Heart right ventricle (tissue), 16 donors: ENCODE results near the gene KRT25. TPM values are rescaled to one million over a fixed set of nuclear protein-coding genes. Genes with fewer than 3 reads are reported as not detected.
A peak's percentile ranks its signal among the peaks of the same experiment; 100 is the strongest.

ENCODE experiments used
- ATAC-seq, 8 donors: fragments of 200-7000 bp; cut with Tn5 transposase; one replicate each; pipeline ENCODE4 v1.9.1; 2020; ENCODE audit warnings: mild to moderate bottlenecking in 8 of 8, moderate library complexity in 8 of 8, moderate number of reproducible peaks in 1 of 8
- DNase-seq, 2 donors: peaks; one replicate each; pipeline ENCODE4 v3.0.0-alpha.2; 2020
- H3K27ac ChIP-seq, 10 donors: fragments of 200-600 bp; sonication (generic) in 2 of 10; one replicate each; pipeline versions ENCODE4 v1.5.0 to v1.8.0; 2020 to 2022; ENCODE audit warnings: mild to moderate bottlenecking in 3 of 10
- H3K27me3 ChIP-seq, 7 donors: fragments of 200-600 bp; one replicate each; pipeline ENCODE4 v1.8.0; 2021 to 2022; ENCODE audit warnings: mild to moderate bottlenecking in 2 of 7
- H3K36me3 ChIP-seq, 9 donors: fragments of 200-600 bp; sonication (generic) in 1 of 9; one replicate each; pipeline versions ENCODE4 v1.5.0 to v1.8.0; 2020 to 2022; ENCODE audit warnings: mild to moderate bottlenecking in 2 of 9
- H3K4me1 ChIP-seq, 9 donors: fragments of 200-600 bp; sonication (generic) in 1 of 9; one replicate each; pipeline versions ENCODE4 v1.5.0 to v1.8.0; 2020 to 2022; ENCODE audit warnings: mild to moderate bottlenecking in 4 of 9
- H3K4me3 ChIP-seq, 10 donors: fragments of 200-600 bp; sonication (generic) in 2 of 10; one replicate each; pipeline versions ENCODE4 v1.5.0 to v1.8.0; 2020 to 2022; ENCODE audit warnings: mild to moderate bottlenecking in 7 of 10, moderate library complexity in 2 of 10
- H3K9me3 ChIP-seq, 11 donors: fragments of 200-600 bp in 10 of 11; sonication (generic) in 2 of 11; one replicate each; pipeline versions ENCODE4 v1.5.0 to v1.8.0; 2013 to 2022; ENCODE audit warnings: mild to moderate bottlenecking in 2 of 11, control low read depth in 1 of 11, moderate library complexity in 1 of 11
- WGBS, 2 donors: extraction: QIAGEN DNeasy Blood & Tissue Kit; methylation state at CpG; one replicate each; pipeline ENCODE4 v1.1.7; 2013; ENCODE audit warnings: inconsistent platforms in 1 of 2; 5-methylcytosine and 5-hydroxymethylcytosine counted together
- intact Hi-C, 10 donors: fragments of 100-400 bp; cut with DNase I; formaldehyde crosslinking; loops; one replicate each; pipeline versions ENCODE4 v1.11.1 to v1.14.2; 2022
- polyA plus RNA-seq, 2 donors: library from polyadenylated mRNA; stranded (reverse); fragments of 200-250 nt; gene quantifications; one replicate each; pipeline ENCODE4 v1.2.3, GENCODE V29; 2013
- total RNA-seq, 10 donors: library from RNA; stranded (reverse); fragmentation: NEBNext Ultra II Directional in 3 of 10; extraction: Animal tissue kit (Norgen Biotek cat#: 25700) in 3 of 10; gene quantifications; one replicate each; pipeline versions ENCODE4 v1.2.1 to v1.2.4, GENCODE V29; 2021 to 2023
- TF ChIP-seq, protein P1 (sequence below), 9 donors: fragments of 200-600 bp; sonication (generic) in 2 of 9; IDR thresholded peaks; one replicate each; pipeline versions ENCODE4 v1.5.0 to v1.8.0; 2021 to 2022; ENCODE audit warnings: antibody characterized with exemption in 9 of 9, mild to moderate bottlenecking in 5 of 9, moderate library complexity in 1 of 9
- donor health status: Arrhythmogenic right ventricular cardiomyopathy.
- donor health status: ischemic (EF 13 %, LVEDD 7.1; RV severe dilation, severe dysfunction).
- donor health status: healthy with polysubstance abuse.
- donor health status: DM: no; HTN: yes; CAD: no.
- donor health status: DM: no; HTN: no; CAD: no.
- donor health status: ischemic (EF 25% LVEDD 6.9; RV normal size, moderate dysfunction).
- donor health status: ischemic (EF 25% LVEDD 5.7; RV mildly dilated, moderate dysfunction).
- donor health status: healthy.
- donor health status: DM: yes; HTN: yes; CAD: no.
- donor health status: Ischemic cardiomyopathy.
- donor health status: ischemic (EF 35%, LVEDD 5.7; RV mildly dilated, moderate dysfunction).
- donor health status: nonischemic (EF 11% LVEDD 7.7; RV severe dilation, severe dysfunction).
- donor health status: DM: yes; HTN: yes; CAD: no.
- donor health status: PGD.
- donor health status: ischemic (EF 29% LVEDD 5.4; RV normal size, mild dysfunction).
- donor health status: nonischemic (EF 23%, LVEDD 6.1; RV moderate dilation, normal function).

KRT25 gene
- total and polyA plus RNA-seq, 12 donors = not detected

DNA sequence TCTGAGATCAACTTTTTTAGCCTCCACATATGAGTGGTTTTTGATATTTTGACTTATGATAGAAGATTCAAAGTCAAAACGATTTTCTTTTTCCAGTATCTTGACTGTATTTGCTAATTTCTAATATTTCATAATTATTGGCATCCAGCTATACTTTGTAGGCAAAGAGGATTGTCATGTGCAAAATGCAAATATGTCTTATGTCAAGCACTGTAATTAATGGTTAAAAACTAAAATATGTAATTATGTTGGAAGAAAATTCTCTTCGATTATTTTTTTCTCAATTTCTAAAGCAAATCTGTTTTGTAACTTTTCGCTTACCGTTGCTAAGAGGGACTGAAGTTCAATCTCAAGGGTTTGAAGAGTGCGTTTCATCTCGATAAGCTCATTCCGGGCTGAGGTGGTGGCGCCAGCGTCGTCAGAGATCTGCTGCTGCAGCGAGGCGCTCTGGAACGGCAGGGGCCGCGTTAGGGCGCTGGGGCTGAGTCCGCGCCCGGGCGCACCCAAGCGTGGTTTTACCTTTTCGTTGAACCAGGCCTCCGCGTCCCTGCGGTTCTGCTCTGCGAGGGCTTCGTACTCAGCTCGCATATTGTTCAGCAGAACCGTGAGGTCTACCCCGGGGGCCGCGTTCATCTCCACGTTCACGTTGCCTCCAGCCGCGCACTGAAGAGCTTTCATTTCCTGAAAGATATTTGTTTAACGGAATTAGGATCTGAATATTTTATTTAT lies 24.2 kb upstream of the KRT25 start:
- whole genome bisulfite sequencing, 2 donors = 26 to 27% methylated on average over 37 of the region's 37 CpGs
- intact Hi-C loops = no loop called here
- DNase-seq (no peak), ATAC-seq (no peak)
- Histone ChIP-seq H3K36me3 (no peaks in the 10 kb centered on the region), H3K9me3 (no peaks in the 10 kb centered on the region), H3K4me3 (peak overlapping the region in 4 of 10 donors; percentile 13 to 18 (median 17)), H3K27ac (no peak overlapping the region), H3K27me3 (peaks cover 0 to 65% (median 32%) of the 10 kb centered on the region in 7 donors), H3K4me1 (no peaks in the 10 kb centered on the region)
- TF ChIP-seq, protein P1, sequence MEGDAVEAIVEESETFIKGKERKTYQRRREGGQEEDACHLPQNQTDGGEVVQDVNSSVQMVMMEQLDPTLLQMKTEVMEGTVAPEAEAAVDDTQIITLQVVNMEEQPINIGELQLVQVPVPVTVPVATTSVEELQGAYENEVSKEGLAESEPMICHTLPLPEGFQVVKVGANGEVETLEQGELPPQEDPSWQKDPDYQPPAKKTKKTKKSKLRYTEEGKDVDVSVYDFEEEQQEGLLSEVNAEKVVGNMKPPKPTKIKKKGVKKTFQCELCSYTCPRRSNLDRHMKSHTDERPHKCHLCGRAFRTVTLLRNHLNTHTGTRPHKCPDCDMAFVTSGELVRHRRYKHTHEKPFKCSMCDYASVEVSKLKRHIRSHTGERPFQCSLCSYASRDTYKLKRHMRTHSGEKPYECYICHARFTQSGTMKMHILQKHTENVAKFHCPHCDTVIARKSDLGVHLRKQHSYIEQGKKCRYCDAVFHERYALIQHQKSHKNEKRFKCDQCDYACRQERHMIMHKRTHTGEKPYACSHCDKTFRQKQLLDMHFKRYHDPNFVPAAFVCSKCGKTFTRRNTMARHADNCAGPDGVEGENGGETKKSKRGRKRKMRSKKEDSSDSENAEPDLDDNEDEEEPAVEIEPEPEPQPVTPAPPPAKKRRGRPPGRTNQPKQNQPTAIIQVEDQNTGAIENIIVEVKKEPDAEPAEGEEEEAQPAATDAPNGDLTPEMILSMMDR (IDR thresholded peaks at IDR 0.05) = no peak

DNA sequence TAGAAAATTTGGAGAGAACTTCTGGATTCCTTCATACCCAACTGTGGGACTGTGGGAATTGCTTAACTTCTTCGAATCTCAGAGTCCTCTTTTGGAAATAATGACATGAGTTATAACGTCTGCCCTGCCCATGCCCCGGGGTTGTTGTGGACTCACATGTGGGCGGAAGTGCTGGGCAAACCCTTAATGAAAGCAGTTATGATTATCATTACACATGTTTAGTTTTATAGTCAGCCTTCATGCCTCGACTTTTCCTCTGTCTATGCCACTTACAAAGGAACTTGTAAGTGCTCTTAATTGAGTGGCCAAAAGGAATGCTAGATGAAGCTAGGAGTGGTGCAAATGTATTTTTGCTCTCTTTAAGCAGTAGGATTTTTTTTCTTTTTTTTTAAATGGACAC lies 23.3 kb upstream of the KRT25 start:
- intact Hi-C loops = no loop called here
- H3K4me3 ChIP-seq = no peak overlapping the region
- H3K36me3 ChIP-seq = no peaks in the 10 kb centered on the region
- DNase-seq (no peak), ATAC-seq (no peak)
- peaks cover 0 to 73% (median 37%) of the 10 kb centered on the region in 7 donors for H3K27me3 ChIP-seq
- WGBS, 2 donors = 78 to 81% methylated on average over 5 of the region's 5 CpGs
- H3K9me3 ChIP-seq = no peaks in the 10 kb centered on the region
- TF ChIP-seq, protein P1 (IDR thresholded peaks at IDR 0.05) = no peak
- H3K27ac ChIP-seq = no peak overlapping the region
- no peaks in the 10 kb centered on the region for H3K4me1 ChIP-seq

DNA sequence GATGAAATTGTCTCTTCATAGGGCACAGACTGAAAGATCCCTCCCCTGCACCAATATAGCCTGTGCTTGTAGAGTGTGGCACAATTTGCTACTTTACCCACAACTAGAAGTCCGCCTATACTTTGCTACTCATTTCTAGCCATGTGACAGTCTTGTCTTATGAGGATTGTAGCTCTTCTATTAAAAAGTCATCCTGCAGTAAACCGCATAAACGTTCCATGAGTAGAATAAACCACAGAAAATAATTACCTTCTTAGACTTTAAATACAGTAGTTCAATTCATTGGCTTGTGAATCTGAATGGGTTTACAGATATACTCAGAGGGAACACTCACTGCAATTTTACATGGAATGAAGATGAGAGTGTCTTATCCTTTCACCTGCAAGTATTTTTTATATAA lies 22.8 kb upstream of the KRT25 start:
- Histone ChIP-seq H3K9me3 (no peaks in the 10 kb centered on the region), H3K27ac (no peak overlapping the region), H3K4me3 (no peak overlapping the region), H3K36me3 (no peaks in the 10 kb centered on the region), H3K4me1 (no peaks in the 10 kb centered on the region), H3K27me3 (peaks cover 0 to 75% (median 40%) of the 10 kb centered on the region in 7 donors)
- TF ChIP-seq, protein P1 (IDR thresholded peaks at IDR 0.05) = no peak
- ATAC-seq (no peak), DNase-seq (no peak)
- WGBS, 2 donors = 90 to 92% methylated on average over 3 of the region's 3 CpGs
- intact Hi-C loops = no loop called here

DNA sequence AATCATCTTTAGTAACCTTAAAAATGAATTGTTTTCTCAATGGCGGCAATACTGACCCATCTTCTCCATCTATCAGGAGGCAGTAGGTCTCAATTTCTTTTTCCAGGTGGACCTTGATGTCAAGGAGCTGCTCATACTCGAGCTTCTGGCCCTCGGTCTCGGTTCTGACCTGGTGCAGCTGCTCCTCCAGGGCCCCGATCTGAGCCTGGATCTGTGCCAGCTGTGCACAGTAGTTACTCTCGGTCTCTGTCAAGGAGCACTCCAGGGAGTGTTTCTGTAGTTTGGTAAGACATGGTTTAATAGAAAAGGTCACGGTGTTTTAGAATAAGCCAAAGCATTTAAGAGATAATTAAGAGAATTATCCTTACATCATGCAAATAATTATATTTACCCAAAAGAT lies 22.3 kb upstream of the KRT25 start:
- Histone ChIP-seq H3K27me3 (peaks cover 0 to 80% (median 40%) of the 10 kb centered on the region in 7 donors), H3K9me3 (no peaks in the 10 kb centered on the region), H3K36me3 (no peaks in the 10 kb centered on the region), H3K4me3 (no peak overlapping the region), H3K27ac (no peak overlapping the region), H3K4me1 (no peaks in the 10 kb centered on the region)
- intact Hi-C loops = no loop called here
- DNase-seq = no peak
- WGBS, 2 donors = 71 to 78% methylated on average over 7 of the region's 7 CpGs
- ATAC-seq = no peak
- TF ChIP-seq, protein P1 (IDR thresholded peaks at IDR 0.05) = no peak
